ENCODE measurements around the gene PCYOX1L.

The PCYOX1L gene

DNA sequence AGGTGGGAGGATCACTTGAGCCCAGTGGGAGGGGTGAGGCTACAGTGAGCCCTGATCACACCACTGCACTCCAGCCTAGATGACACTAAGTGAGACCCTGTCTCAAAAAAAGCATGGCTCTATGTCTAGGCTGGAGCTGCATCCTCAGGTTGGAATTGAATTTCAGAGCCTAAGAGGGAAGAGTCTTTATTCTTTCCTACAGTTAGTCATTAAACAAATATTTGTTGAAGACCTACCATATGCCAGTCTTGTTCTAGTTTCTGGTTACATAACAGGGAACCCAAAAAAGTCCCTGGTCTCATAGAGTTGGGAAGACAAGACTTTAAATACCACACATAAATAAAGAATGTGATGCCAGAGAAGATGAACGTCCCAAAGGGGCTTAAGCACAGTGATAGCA, 19.5 kb upstream of the PCYOX1L start:
- DNase-seq: no peak

DNA sequence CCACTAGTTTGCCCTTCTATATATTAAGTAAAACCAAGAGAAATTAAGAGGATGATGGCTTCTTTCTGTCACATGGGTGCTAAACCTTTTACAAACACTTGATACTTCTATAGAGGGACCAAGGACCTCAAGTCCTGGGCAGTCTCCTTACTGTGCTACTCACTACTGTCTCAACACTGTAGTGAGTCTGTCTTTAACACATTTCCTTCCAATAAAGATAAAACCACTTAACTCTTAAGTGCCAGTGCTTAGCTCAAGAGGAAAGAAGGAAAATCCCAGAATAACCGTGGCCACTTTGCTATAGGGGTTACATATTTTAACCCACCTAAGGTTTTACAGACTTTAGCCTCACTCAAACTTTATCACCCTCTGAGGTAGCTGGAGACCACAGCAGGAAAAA, 16.9 kb upstream of the PCYOX1L start:
- DNase-seq: no peak

DNA sequence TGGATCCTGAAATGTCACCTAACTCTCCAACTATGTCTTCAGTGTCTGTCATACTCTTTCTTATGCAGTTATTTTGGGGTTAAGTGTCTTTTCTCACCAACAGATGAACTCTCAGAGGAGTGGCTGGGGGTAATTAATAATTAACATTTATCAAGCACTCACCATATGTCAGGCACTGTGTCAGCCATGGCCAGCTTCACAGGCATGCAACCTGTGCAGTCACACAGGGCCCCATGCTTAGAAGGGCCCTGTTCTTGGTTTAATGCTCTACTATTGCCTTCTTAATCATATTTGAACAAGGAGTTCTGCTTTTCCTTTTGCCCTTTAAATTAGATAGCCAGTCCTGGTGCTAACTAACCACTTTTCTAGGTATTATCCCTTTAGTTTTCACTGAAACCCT, 16.0 kb upstream of the PCYOX1L start:
- DNase-seq: no peak

DNA sequence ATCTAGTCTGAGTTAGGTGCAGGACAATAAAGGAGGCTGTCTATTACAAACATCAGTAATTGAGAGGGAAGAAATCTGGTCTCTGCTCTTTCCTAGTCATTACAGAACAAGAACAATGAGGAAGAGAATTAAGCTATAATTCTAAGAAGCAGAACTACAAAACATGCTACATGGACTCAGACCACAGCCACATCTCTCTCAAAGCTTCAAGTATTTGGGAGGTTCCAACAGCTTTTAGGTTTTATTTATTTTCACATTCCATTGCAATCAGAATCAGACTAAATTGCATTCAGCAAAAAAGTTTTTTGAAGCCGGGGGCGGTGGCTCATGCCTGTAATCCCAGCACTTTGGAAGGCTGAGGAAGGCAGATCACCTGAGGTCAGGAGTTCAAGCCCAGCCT, 13.7 kb upstream of the PCYOX1L start:
- no peak for DNase-seq

DNA sequence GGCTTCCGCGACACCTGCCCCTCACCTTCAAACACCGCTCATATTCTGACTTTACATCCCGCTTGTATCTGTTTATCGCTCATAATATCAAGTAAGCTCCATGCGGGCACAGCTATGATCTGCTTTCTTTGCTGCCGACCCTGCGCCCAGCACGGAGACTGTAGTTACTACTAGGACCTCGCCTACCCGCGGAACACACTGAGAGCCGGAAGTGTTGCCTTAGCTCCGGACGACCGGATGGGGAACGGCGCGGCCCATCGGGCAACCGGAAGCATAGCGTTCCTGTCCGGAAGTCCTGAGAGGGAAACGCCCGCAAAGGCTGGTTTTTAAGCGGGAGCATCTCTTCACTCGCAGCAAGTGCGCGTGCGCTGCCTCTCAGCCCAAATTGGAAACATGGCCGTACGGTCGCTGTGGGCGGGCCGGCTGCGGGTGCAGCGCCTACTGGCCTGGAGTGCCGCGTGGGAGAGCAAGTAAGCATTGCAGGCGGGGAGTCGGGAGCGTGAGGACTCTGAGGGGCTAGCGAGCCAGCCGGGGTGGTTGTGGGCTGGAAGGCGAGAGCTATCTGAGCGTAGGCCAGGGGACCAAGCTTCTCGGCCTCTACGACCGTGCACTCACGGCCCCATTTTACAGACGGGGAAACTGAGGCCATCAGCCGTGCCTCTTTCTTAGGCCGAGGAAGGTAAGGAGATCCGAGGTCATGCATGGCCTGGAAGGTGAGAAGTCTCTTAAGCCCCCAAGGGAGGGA, 12.5 kb upstream of the PCYOX1L start, which contains the start of gene GRPEL2:
Gene GRPEL2, plus strand, starts transcription at position 353 of the 745 bp plus-strand sequence. Its CDS starts 41 bp downstream, at position 394.
- peak; percentile 96 for DNase-seq

DNA sequence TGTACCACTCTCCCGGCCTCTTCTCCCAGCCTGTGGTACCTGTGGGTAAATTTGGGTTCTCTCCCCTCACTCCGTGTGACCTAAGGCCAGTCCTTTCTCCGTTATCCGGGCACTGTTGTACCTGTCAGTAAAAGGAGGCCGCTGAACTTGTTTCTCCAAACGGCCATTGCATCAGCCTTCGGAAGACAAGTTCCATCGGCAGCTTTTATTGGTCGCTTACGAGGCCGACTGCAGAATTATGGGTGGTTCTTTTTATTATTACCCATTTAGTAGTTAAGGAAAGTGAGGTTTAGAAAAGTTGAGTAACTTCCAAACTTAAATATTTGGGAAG, 12.0 kb upstream of the PCYOX1L start:
- DNase-seq: no peak

DNA sequence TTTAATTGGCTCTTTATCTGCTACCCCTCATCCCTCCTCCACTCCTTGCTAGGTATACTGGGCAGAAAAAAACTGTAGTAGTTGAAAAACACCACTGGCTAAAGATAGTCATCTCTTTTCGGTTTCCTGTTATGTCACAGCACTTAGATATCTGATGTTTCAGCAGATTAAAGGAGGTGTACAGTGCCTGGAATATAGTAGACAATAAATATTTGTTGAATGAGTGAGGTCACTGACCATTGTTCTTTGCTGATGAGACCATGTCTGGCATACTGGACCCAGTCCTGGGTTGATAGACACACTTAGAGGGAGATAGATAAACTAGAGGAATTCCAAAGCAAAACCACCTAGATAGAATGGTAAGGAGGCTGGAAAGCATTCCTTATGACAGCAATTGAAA, 9.3 kb upstream of the PCYOX1L start:
- no peak for DNase-seq

DNA sequence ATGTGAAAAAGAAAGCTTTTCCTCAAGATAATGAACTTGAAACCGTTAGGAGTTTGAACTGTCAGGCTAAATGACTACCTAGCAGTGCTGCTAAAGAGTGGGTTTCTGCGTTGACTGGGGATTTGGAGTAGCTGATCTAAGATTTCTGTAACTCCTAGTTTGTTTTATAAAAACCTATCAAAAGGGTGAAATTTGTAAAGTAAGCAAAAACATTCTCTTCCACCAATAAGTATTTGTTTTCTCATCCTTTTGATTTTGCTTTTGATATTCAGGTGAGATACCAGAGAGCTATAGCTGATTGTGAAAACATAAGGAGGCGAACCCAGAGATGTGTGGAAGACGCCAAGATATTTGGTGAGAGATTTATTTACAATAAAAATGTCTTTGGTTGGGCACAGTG, 8.5 kb upstream of the PCYOX1L start:
- no peak for DNase-seq

DNA sequence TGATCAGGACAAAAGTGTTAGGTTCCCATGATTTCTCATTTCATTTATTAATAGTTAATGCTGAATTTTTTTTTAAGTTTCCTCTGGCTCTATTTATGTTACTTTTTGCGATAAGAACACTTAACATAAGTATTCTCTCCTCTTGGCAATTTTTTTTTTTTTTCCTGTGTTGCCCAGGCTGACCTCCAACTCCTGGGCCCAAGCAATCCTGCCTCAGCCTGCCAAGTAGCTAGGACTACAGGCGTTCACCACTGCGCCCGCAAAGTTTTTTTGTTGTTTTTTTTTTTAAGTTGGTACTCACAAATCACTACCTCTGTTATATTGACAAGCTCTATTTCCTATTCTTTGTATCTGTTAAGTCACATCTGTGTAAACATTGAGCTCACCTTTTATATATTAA, 5.7 kb upstream of the PCYOX1L start:
- no peak for DNase-seq

DNA sequence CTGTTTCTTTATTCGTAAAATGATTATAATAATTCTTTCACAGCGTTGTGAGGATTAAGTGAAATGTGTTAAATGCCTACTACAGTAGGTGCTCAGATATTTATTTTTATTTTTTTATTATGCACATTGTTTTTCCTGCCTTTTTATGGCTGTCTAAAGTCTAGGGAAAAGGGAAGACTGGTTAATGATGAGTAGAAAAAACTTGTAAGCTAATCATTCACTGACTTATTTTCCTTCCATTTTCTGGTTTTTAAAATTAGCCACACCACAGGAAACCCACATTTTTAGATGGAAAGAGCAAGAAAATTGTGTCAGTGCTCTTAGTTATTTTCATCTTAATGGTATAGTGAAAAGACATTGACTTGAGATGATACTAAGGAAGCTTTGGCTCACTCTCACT, 3.9 kb upstream of the PCYOX1L start:
- DNase-seq: no peak

DNA sequence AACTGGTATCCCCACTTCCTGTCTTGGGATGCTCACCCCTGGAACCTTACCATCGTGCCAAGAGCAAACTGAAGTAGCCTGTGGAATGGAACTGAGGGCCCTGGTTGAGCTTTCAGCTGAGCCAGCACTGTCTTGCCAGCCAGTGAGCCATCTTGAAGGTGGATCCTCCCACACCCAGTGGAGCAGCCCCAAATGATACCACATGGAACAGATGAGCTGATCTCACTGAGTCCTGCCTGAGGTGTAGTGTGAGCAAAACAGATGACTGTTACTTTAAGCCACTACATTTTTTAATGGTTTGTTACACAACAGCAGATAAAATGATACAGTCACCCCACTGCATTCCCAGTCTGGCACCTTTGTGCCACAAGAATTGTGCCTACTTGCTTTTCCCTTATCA, 2.2 kb upstream of the PCYOX1L start:
- no peak for DNase-seq

DNA sequence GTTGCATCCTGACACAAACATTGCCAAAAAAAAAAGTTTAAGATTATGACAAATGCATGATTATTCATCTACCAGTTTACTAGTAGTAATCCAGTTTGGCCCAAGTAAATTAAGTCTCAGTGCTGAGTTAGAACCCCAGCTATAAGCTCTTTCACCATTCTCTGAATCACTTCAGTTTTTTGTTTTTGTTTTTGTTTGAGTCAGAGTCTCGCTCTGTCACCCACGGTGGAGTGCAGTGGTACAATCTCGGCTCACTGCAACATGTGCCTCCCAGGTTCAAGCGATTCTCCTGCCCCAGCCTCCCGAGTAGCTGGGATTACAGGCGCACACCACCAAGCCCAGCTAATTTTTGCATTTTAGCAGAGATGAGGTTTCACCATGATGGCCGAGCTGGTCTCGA, 1.5 kb upstream of the PCYOX1L start:
- no peak for DNase-seq

DNA sequence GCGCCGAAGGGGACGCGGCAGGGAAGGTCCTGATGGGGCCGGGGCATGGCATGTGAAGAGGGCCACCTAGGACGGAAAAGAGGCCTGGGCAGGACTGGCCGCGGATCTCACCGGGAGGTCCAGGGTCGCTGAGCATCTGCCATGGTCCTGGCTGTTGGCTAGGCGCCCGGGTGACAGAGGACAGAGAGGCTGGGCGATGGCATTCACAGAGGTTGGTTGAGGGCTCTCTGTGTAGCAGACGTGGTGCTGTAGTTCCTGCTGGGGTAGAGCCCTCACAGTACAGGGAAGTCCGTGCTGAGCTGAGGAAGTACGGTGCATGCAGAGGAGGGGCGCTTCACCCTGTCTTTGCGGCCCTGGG, 427 bp downstream of the PCYOX1L start:
- DNase-seq: no peak

DNA sequence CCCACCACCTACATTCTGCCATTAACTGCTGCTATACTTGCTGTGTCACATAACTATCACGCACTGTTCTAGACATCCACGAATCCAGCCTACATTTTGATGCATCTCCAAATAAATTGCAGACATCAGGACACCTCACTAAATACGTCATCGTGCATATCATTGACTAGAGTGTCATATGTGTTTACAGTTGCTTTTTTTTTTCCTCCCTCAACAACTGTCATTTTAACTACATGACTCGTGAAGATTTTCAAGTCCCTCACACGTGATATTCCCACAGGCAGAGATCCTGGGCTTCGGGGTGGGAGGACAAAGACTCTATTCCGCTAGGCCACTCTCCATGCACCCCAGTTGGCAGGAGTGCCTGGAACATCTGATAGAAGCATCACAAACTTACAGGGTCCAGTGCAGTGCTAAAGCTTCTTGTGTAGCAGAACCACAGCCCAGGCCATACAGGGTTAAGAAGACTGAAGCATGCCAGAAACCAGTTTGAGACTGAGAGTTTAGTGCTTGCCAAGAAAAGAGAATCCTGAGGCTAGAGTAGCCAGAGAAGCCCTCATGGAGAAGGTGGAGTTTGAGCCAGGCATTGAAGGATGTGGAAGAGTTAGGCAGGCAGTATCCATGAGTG, 1.1 kb downstream of the PCYOX1L start:
- no peak for DNase-seq

DNA sequence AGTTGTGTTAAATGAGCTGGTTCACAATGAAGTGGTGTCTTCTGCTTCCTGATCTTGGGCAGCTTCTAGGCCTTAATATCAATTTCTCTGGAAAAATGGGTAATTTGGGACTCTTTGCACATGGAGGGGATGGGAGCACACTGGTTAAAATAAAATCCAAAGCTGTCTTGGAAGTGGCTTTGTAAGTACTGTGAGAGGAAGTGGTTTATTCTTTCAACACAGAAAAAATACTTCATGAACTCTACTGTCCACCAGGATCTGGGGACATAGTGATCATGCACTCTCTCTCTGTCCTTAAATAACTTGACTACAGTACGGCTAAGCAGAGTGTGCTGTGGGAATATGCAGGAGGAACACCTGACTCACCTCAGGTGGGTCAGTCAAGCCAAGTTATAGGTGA, 2.4 kb downstream of the PCYOX1L start:
- no peak for DNase-seq

DNA sequence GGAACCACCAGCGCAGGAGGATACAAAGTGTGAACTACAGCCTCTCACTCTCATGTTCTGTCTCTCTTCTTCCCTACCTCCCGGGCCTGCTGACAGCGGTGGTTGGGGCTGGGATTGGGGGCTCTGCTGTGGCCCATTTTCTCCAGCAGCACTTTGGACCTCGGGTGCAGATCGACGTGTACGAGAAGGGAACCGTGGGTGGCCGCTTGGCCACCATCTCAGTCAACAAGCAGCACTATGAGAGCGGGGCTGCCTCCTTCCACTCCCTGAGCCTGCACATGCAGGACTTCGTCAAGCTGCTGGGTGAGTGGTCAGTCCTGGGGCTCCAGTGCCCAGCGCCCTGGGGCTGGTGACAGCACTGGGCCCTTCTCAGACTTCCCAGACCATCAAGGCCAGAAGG, 4.7 kb downstream of the PCYOX1L start:
- DNase-seq: no peak

DNA sequence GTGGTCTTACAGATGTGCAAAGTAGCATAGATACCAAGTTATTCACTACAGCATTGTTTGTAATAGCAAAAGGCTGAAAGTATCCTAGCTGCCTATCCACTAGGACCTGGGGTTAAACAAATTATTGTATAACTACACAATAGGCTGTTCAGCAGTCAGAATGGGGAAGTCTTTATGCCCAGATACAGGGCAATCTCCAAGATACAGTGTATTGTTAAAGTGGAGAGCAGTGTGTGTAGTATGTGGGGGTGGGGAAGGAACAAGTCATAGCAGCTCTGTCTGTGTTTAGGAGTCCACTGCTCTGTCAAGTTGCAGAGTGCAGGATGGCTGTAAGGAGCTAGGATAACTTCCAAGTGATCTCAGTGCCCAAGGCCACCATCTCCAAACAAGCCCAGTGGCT, 5.5 kb downstream of the PCYOX1L start:
- DNase-seq: no peak

DNA sequence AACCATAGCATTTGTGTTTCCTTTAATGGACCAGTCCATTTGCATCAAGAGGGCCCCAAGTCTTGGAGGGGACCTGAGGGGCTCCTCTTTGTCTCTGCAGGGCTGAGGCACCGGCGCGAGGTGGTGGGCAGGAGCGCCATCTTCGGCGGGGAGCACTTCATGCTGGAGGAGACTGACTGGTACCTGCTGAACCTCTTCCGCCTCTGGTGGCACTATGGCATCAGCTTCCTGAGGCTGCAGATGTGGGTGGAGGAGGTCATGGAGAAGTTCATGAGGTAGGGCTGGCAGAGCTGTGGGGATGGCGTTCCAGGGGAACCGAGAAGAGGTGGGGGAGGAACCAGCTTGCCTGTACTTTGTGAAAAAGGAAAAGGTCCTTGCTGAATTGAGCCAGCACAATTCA, 6.1 kb downstream of the PCYOX1L start:
- no peak for DNase-seq

DNA sequence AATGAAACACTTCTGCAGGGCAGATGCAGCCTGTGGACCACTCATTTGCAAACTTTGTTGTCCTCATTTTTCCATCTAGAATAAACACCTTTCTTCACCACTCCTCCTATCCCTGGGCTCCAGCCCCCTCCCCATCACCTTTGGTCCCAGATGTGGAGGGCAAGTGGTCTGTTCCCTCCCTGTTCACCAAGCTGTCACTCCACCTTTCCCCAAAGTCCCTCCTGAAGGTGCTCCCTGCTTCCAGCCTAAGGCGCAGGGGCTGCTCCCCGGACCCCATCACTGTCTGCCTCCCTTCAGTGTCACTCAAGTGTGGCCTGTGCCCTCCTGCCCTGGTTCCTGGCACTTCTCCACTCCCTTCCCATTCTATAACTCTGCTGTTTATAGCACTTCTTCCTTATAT, 6.9 kb downstream of the PCYOX1L start:
- no peak for DNase-seq

DNA sequence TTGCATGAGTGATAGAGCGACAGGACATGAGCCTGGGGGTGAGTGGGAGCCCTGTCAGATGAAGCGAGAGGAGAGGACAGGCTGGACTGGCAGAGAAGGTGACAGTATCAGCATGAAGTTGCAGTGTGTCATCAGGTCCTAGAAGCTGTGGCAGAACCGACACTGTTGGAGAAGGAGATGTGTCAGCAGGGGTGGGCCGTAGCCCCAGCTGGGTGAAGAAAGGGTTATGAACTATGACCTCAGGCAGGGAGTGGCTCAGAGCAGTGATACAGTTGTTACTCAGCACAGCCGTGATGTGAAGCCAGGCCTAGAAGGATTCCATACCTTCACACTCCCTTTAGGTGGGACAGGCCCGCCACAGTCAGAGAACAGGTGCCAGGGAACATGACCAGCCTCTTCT, 7.6 kb downstream of the PCYOX1L start:
- DNase-seq: no peak

DNA sequence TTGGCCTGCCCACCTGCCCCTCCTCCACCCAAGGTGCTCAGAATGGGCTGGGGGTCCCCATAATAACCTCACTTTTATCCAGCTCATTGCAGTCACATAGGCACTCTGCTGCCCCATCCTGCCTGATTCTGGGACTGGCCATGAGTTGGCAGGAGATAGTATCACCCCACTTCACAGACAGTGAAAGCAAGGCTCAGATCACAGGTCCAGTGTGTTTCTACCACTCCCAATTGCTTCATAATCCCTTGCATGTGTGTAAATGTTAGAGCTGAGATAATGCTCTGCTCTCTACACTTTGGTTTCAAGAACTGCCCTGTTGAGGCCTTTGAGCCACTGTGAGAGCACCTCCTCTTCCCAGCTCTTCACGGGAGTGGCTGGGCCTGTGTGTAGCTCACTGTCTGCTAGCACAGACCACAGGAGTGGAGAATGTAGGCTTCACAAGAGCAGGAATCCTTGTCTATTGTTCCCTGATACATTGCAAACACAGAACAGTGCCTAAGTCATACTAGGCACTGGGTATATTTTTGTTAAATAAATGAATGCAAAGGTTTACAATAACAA, 8.4 kb downstream of the PCYOX1L start:
- no peak for DNase-seq

DNA sequence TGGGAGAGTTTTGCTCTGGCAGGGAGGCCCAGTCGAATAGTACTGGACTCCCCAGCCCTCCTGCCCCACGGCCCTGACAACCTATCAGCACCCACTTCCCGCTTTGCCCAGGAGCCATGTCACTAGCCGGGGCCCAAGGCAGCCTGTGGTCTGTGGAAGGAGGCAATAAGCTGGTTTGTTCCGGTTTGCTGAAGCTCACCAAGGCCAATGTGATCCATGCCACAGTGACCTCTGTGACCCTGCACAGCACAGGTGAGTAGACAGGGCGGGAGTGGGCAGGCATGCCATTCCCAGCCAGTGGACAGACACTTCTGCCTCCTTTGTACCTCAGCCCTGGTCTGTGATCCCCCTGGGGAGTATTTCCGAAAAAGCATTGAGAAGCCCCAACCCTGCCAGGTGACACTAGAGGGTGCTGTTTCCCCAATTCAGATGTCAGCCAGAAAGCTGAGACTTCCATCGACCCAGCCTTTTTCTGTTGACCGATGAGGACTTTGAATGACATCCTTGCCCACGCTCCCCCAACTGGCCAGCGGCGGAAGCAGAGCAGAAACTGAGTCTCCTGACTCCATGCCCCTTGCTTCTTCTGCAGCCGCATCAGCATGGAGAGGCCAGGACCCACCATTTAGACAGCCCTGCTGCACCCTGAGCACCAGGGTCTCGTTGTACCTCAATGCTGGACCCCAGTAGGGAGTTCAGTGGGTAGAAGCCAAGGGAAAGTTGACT, 9.6 kb downstream of the PCYOX1L start:
- peak; percentile 78 for DNase-seq

DNA sequence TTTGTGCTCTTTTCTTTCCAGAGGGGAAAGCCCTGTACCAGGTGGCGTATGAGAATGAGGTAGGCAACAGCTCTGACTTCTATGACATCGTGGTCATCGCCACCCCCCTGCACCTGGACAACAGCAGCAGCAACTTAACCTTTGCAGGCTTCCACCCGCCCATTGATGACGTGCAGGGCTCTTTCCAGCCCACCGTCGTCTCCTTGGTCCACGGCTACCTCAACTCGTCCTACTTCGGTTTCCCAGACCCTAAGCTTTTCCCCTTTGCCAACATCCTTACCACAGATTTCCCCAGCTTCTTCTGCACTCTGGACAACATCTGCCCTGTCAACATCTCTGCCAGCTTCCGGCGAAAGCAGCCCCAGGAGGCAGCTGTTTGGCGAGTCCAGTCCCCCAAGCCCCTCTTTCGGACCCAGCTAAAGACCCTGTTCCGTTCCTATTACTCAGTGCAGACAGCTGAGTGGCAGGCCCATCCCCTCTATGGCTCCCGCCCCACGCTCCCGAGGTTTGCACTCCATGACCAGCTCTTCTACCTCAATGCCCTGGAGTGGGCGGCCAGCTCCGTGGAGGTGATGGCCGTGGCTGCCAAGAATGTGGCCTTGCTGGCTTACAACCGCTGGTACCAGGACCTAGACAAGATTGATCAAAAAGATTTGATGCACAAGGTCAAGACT, 10.3 kb downstream of the PCYOX1L start:
- no peak for DNase-seq

DNA sequence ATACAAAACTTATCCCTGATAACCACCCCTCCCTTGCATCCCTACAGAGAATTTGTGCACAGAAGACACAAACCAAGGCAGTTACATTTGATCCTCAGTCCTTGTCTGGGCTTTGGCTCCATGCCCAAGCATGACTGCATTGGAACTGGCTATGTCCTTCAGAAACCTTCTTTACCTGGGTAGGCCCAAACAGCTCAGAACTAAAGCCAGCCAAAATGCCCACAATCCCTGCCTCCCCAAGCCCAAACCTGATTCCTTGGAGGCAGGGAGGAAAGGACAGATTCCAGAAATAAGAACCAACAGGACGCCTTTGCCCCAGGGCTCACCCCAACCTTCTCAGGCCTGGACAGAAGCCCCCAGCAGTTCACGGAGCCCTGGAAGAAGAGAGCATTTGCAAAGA, 13.0 kb downstream of the PCYOX1L start:
- DNase-seq: no peak

All from activated CD8-positive, alpha-beta memory T cell treated with anti-CD3 and anti-CD28 coated beads for 24 hours (primary cell).